HEK293 (cell line): ENCODE measurements around the gene IFNGR1.

Source experiments
- CTCF ChIA-PET: fragments of 350-600 bp; formaldehyde crosslinking; extraction: SDS; loops from one replicate; lab custom pipeline; 2021; ENCODE audit warnings: antibody characterized with exemption; lab: Yijun Ruan, JAX
- POLR2A ChIA-PET: fragments of 300-600 bp; formaldehyde crosslinking; extraction: SDS; loops from one replicate; lab custom pipeline; 2020; ENCODE audit warnings: antibody characterized with exemption, inconsistent platforms; lab: Yijun Ruan, JAX
- H3K27ac ChIP-seq: fragments of 200-500 bp; sonication (Bioruptor generic); 2 replicates; pipeline ENCODE4 v1.5.1; 2014; ENCODE audit warnings: low read depth, low read length, control low read depth, inconsistent platforms; ENCODE audit errors: extremely low read depth
- H3K36me3 ChIP-seq, 2 experiments: fragments of 200-500 bp in 1 of 2; sonication (Bioruptor generic) in 1 of 2; 1 replicate in 1 of 2; 2 replicates in 1 of 2; pipeline ENCODE4 v1.5.1; 2014 to 2017; ENCODE audit warnings: inconsistent platforms in 2 of 2, low read length in 2 of 2; ENCODE audit not compliant: control insufficient read depth in 2 of 2, insufficient read depth in 1 of 2
- H3K4me1 ChIP-seq: fragments of 200-500 bp; sonication (Bioruptor generic); 2 replicates; pipeline ENCODE4 v1.5.1; 2014; ENCODE audit warnings: mild to moderate bottlenecking, low read length, inconsistent platforms; ENCODE audit not compliant: control insufficient read depth, insufficient read depth
- H3K4me3 ChIP-seq: 2 replicates; pipeline ENCODE4 v1.5.1; 2011; ENCODE audit warnings: low read depth, mild to moderate bottlenecking, control low read depth, low read length, moderate library complexity
- H3K9me3 ChIP-seq: fragments of 200-500 bp; sonication (Bioruptor generic); 2 replicates; pipeline ENCODE4 v1.5.1; 2014; ENCODE audit warnings: low read depth, low read length, inconsistent platforms; ENCODE audit not compliant: control insufficient read depth, insufficient read depth
- HOXD13 ChIP-seq: sonication (generic); formaldehyde crosslinking; IDR thresholded peaks from 2 replicates; pipeline ENCODE4 v1.8.0; 2022; ENCODE audit warnings: missing genetic modification reagents, borderline replicate concordance
- KLF8 ChIP-seq: fragments of 450-650 bp; formaldehyde crosslinking; IDR thresholded peaks from 2 replicates; pipeline ENCODE4 v1.5.1; 2016; ENCODE audit warnings: missing biosample characterization, missing genetic modification characterization
- PRDM1 ChIP-seq: fragments of 450-650 bp; formaldehyde crosslinking; IDR thresholded peaks from 2 replicates; pipeline ENCODE4; 2016; ENCODE audit warnings: missing biosample characterization, missing genetic modification characterization
- SCRT1 ChIP-seq: fragments of 450-650 bp; formaldehyde crosslinking; IDR thresholded peaks from 2 replicates; pipeline ENCODE4 v1.5.1; 2016; ENCODE audit warnings: missing biosample characterization, missing genetic modification characterization, borderline replicate concordance
- YY2 ChIP-seq: fragments of 450-650 bp; formaldehyde crosslinking; IDR thresholded peaks from 2 replicates; pipeline ENCODE4 v1.5.1; 2016; ENCODE audit warnings: missing biosample characterization, missing genetic modification characterization
- ZBTB7A ChIP-seq: fragments of 450-650 bp; formaldehyde crosslinking; IDR thresholded peaks from 2 replicates; pipeline ENCODE4 v1.5.1; 2016; ENCODE audit warnings: low read depth, missing biosample characterization, missing genetic modification characterization
- ZNF112 ChIP-seq: fragments of 450-650 bp; formaldehyde crosslinking; IDR thresholded peaks from 2 replicates; pipeline ENCODE4 v1.5.0; 2017; ENCODE audit warnings: missing biosample characterization, missing genetic modification characterization
- ZNF184 ChIP-seq: fragments of 450-650 bp; IDR thresholded peaks from 2 replicates; pipeline ENCODE4 v1.5.1; 2018; ENCODE audit warnings: missing biosample characterization, mild to moderate bottlenecking, missing genetic modification characterization
- ZNF274 ChIP-seq, 2 experiments: fragments of 200-500 bp in 1 of 2; fragments of 450-650 bp in 1 of 2; sonication (Bioruptor generic) in 1 of 2; formaldehyde crosslinking in 1 of 2; IDR thresholded peaks; 2 replicates each; pipeline versions ENCODE4 v1.5.1 to v1.6.1; 2014 to 2016; ENCODE audit warnings: borderline replicate concordance in 1 of 2, inconsistent platforms in 1 of 2, low read length in 1 of 2, missing biosample characterization in 1 of 2, missing genetic modification characterization in 1 of 2
- ZNF624 ChIP-seq: fragments of 450-650 bp; formaldehyde crosslinking; IDR thresholded peaks from 2 replicates; pipeline ENCODE4 v1.5.1; 2017; ENCODE audit warnings: missing biosample characterization, missing genetic modification characterization
- ZNF785 ChIP-seq: fragments of 450-650 bp; formaldehyde crosslinking; IDR thresholded peaks from 2 replicates; pipeline ENCODE4 v1.5.1; 2016; ENCODE audit warnings: missing biosample characterization, missing genetic modification characterization
- ZNF792 ChIP-seq: fragments of 450-650 bp; formaldehyde crosslinking; IDR thresholded peaks from 2 replicates; pipeline ENCODE4 v1.5.1; 2016; ENCODE audit warnings: missing biosample characterization, missing genetic modification characterization
- ZXDB ChIP-seq: fragments of 450-650 bp; formaldehyde crosslinking; IDR thresholded peaks from 2 replicates; pipeline ENCODE4 v1.5.1; 2016; ENCODE audit warnings: missing biosample characterization, missing genetic modification characterization
- TF ChIP-seq, protein P1 (sequence below): fragments of 450-650 bp; formaldehyde crosslinking; IDR thresholded peaks from 2 replicates; pipeline ENCODE4 v1.5.1; 2016; ENCODE audit warnings: missing biosample characterization, missing genetic modification characterization
- TF ChIP-seq, protein P2 (sequence below): fragments of 450-650 bp; formaldehyde crosslinking; optimal IDR thresholded peaks from 2 replicates; pipeline ENCODE3; 2016; ENCODE audit warnings: missing biosample characterization, mild to moderate bottlenecking, missing genetic modification characterization
- TF ChIP-seq, protein P3 (sequence below): fragments of 450-650 bp; formaldehyde crosslinking; IDR thresholded peaks from 2 replicates; pipeline ENCODE4 v1.5.1; 2017; ENCODE audit warnings: missing biosample characterization, missing genetic modification characterization
- TF ChIP-seq, protein P4 (sequence below): fragments of 450-650 bp; formaldehyde crosslinking; IDR thresholded peaks from 2 replicates; pipeline ENCODE4 v1.5.1; 2016; ENCODE audit warnings: missing biosample characterization, missing genetic modification characterization
- TF ChIP-seq, protein P5 (sequence below): fragments of 450-650 bp; formaldehyde crosslinking; IDR thresholded peaks from 2 replicates; pipeline ENCODE4 v1.5.1; 2017; ENCODE audit warnings: missing biosample characterization, missing genetic modification characterization
- TF ChIP-seq, protein P6 (sequence below): fragments of 450-650 bp; formaldehyde crosslinking; IDR thresholded peaks from 2 replicates; pipeline ENCODE4 v1.5.1; 2016; ENCODE audit warnings: missing biosample characterization, missing genetic modification characterization
- TF ChIP-seq, protein P7 (sequence below): fragments of 450-650 bp; IDR thresholded peaks from 2 replicates; pipeline ENCODE4 v1.5.1; 2018; ENCODE audit warnings: missing biosample characterization, missing genetic modification characterization

IFNGR1 gene

DNA sequence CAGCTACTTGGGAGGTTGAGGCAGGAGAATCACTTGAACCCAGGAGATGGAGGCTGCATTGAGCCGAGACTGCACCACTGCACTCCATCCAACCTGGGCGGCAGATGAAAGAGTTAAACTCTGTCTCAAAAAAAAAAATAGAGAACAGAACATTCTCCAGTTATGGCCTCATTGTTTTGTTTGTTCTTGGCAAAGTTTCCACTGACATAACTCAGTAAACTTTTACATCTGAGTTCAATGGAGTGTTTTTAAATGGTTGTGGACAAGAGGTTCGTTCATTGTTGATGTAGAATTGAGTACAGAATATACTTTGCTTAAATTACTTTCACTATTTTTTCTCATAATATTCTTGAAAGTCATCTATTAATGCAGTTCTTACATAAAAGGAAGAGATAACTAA is 42.2 kb upstream of the IFNGR1 start:
- Histone ChIP-seq H3K4me1 (0 out of 2 replicates have a peak, but pooled peaks cover 3% of the 10 kb centered on the region), H3K36me3 (no peaks in the 10 kb centered on the region), H3K27ac (no peak overlapping the region), H3K9me3 (no peaks in the 10 kb centered on the region), H3K4me3 (no peak overlapping the region)
- ChIA-PET CTCF (interaction anchor here (1.0 to 2.4 kb wide), 2 partner anchors 10 to 53 kb away, joined by 3 to 11 read pairs; no protein-coding TSS in a partner anchor), POLR2A (no interaction called here)
- TF ChIP-seq HOXD13 (CRISPR knock-in tag) = no peak
- TF ChIP-seq ZNF792 (tag by site-specific recombination) = no peak
- TF ChIP-seq ZNF274 (IDR thresholded peaks at IDR 0.05; ENCODE audit: low read length) = no peak
- TF ChIP-seq ZNF274 (tag by site-specific recombination; IDR thresholded peaks at IDR 0.05; ENCODE audit: borderline replicate concordance) = no peak

DNA sequence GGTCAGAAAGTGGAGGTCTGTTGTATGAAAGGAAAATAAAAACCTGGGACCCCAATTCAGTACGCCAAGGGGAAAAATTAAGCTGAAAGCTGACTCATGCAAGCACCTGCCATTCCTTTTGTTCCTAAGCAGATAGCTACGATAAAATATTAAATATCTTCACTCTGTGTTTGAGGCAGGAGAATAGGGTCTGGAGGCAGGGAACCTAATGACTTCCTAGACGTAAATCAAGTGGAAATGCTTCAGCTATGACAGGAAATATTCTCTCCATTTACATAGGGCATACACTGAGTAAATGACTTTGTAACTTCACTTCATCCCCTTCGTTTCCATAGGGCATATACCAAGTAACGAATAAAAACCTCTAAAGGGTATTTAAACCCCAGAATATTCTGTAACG is 41.0 kb upstream of the IFNGR1 start:
- CTCF ChIA-PET = interaction anchor here (0.9 to 2.4 kb wide), 5 partner anchors 12 to 155 kb away, joined by 3 to 11 read pairs (median 4); no protein-coding TSS in a partner anchor
- TF ChIP-seq ZXDB (tag by site-specific recombination) (no peak), KLF8 (no peak), ZNF112 (tag by site-specific recombination) (no peak), YY2 (tag by site-specific recombination) (no peak)
- TF ChIP-seq, protein P1, sequence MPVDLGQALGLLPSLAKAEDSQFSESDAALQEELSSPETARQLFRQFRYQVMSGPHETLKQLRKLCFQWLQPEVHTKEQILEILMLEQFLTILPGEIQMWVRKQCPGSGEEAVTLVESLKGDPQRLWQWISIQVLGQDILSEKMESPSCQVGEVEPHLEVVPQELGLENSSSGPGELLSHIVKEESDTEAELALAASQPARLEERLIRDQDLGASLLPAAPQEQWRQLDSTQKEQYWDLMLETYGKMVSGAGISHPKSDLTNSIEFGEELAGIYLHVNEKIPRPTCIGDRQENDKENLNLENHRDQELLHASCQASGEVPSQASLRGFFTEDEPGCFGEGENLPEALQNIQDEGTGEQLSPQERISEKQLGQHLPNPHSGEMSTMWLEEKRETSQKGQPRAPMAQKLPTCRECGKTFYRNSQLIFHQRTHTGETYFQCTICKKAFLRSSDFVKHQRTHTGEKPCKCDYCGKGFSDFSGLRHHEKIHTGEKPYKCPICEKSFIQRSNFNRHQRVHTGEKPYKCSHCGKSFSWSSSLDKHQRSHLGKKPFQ (tag by site-specific recombination) = no peak
- TF ChIP-seq, protein P2, sequence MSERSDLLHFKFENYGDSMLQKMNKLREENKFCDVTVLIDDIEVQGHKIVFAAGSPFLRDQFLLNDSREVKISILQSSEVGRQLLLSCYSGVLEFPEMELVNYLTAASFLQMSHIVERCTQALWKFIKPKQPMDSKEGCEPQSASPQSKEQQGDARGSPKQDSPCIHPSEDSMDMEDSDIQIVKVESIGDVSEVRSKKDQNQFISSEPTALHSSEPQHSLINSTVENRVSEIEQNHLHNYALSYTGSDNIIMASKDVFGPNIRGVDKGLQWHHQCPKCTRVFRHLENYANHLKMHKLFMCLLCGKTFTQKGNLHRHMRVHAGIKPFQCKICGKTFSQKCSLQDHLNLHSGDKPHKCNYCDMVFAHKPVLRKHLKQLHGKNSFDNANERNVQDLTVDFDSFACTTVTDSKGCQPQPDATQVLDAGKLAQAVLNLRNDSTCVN (tag by site-specific recombination) = no peak
- TF ChIP-seq, protein P3, sequence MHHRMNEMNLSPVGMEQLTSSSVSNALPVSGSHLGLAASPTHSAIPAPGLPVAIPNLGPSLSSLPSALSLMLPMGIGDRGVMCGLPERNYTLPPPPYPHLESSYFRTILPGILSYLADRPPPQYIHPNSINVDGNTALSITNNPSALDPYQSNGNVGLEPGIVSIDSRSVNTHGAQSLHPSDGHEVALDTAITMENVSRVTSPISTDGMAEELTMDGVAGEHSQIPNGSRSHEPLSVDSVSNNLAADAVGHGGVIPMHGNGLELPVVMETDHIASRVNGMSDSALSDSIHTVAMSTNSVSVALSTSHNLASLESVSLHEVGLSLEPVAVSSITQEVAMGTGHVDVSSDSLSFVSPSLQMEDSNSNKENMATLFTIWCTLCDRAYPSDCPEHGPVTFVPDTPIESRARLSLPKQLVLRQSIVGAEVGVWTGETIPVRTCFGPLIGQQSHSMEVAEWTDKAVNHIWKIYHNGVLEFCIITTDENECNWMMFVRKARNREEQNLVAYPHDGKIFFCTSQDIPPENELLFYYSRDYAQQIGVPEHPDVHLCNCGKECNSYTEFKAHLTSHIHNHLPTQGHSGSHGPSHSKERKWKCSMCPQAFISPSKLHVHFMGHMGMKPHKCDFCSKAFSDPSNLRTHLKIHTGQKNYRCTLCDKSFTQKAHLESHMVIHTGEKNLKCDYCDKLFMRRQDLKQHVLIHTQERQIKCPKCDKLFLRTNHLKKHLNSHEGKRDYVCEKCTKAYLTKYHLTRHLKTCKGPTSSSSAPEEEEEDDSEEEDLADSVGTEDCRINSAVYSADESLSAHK (tag by site-specific recombination) = no peak
- POLR2A ChIA-PET = no interaction called here

DNA sequence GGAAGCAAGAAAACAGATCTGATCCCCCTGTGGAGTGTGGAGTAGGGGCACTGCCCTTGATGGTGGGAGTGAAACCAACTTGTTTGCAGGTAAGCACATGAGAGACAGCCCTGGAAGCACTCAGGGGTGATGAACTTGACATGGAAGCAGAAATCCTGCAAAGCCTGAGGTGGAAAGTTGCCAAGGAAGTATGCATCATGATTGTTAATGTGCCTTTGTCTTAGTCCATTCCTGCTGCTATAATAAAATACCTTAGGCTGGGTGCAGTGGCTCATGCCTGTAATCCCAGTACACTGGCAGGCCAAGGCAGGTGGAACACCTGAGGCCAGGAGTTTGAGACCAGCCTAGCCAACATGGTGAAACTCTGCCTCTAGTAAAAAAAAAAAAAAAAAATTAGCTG is 40.2 kb upstream of the IFNGR1 start:
- CTCF ChIA-PET = interaction anchor here (0.9 to 1.0 kb wide), 2 partner anchors 12 to 19 kb away, joined by 3 to 4 read pairs; no protein-coding TSS in a partner anchor
- Histone ChIP-seq H3K4me1 (no peaks in the 10 kb centered on the region), H3K9me3 (no peaks in the 10 kb centered on the region), H3K4me3 (no peak overlapping the region), H3K27ac (no peak overlapping the region), H3K36me3 (no peaks in the 10 kb centered on the region)
- POLR2A ChIA-PET = no interaction called here
- TF ChIP-seq ZNF785 (tag by site-specific recombination) = no peak
- TF ChIP-seq ZNF624 (tag by site-specific recombination) = no peak
- TF ChIP-seq, protein P4, sequence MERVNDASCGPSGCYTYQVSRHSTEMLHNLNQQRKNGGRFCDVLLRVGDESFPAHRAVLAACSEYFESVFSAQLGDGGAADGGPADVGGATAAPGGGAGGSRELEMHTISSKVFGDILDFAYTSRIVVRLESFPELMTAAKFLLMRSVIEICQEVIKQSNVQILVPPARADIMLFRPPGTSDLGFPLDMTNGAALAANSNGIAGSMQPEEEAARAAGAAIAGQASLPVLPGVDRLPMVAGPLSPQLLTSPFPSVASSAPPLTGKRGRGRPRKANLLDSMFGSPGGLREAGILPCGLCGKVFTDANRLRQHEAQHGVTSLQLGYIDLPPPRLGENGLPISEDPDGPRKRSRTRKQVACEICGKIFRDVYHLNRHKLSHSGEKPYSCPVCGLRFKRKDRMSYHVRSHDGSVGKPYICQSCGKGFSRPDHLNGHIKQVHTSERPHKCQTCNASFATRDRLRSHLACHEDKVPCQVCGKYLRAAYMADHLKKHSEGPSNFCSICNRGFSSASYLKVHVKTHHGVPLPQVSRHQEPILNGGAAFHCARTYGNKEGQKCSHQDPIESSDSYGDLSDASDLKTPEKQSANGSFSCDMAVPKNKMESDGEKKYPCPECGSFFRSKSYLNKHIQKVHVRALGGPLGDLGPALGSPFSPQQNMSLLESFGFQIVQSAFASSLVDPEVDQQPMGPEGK (tag by site-specific recombination) = no peak
- TF ChIP-seq, protein P5, sequence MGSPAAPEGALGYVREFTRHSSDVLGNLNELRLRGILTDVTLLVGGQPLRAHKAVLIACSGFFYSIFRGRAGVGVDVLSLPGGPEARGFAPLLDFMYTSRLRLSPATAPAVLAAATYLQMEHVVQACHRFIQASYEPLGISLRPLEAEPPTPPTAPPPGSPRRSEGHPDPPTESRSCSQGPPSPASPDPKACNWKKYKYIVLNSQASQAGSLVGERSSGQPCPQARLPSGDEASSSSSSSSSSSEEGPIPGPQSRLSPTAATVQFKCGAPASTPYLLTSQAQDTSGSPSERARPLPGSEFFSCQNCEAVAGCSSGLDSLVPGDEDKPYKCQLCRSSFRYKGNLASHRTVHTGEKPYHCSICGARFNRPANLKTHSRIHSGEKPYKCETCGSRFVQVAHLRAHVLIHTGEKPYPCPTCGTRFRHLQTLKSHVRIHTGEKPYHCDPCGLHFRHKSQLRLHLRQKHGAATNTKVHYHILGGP (tag by site-specific recombination) = no peak
- TF ChIP-seq PRDM1 (tag by site-specific recombination) = no peak
- TF ChIP-seq, protein P6, sequence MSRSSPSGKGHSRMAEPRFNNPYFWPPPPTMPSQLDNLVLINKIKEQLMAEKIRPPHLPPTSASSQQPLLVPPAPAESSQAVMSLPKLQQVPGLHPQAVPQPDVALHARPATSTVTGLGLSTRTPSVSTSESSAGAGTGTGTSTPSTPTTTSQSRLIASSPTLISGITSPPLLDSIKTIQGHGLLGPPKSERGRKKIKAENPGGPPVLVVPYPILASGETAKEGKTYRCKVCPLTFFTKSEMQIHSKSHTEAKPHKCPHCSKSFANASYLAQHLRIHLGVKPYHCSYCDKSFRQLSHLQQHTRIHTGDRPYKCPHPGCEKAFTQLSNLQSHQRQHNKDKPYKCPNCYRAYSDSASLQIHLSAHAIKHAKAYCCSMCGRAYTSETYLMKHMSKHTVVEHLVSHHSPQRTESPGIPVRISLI (tag by site-specific recombination) = no peak
- TF ChIP-seq, protein P7, sequence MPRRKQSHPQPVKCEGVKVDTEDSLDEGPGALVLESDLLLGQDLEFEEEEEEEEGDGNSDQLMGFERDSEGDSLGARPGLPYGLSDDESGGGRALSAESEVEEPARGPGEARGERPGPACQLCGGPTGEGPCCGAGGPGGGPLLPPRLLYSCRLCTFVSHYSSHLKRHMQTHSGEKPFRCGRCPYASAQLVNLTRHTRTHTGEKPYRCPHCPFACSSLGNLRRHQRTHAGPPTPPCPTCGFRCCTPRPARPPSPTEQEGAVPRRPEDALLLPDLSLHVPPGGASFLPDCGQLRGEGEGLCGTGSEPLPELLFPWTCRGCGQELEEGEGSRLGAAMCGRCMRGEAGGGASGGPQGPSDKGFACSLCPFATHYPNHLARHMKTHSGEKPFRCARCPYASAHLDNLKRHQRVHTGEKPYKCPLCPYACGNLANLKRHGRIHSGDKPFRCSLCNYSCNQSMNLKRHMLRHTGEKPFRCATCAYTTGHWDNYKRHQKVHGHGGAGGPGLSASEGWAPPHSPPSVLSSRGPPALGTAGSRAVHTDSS (tag by site-specific recombination) = no peak
- TF ChIP-seq ZNF184 (tag by site-specific recombination) = no peak
- TF ChIP-seq ZBTB7A = no peak
- TF ChIP-seq SCRT1 (tag by site-specific recombination) = no peak

More for the DNA sequence above, 41.0 kb upstream of the IFNGR1 start:
- Histone ChIP-seq H3K4me3 (no peak overlapping the region), H3K9me3 (no peaks in the 10 kb centered on the region), H3K4me1 (no peaks in the 10 kb centered on the region), H3K36me3 (no peaks in the 10 kb centered on the region), H3K27ac (no peak overlapping the region)
